A549 (cell line): ENCODE data around the gene ACTR3.

ENCODE experiments used
- POLR2A ChIP-seq: IDR thresholded peaks from 2 replicates; pipeline ENCODE4 v1.6.1; 2012; ENCODE audit warnings: mild to moderate bottlenecking, low read length
- TF ChIP-seq, protein P1 (sequence below): fragments of >200 bp; sonication (Bioruptor Twin); formaldehyde crosslinking; IDR thresholded peaks from 3 replicates; pipeline ENCODE4 v1.5.1; 2016
- TF ChIP-seq, protein P2 (sequence below): fragments of 150-350 bp; IDR thresholded peaks from 2 replicates; pipeline ENCODE4 v1.6.1; 2014; ENCODE audit warnings: low read depth, mild to moderate bottlenecking, low read length

DNA sequence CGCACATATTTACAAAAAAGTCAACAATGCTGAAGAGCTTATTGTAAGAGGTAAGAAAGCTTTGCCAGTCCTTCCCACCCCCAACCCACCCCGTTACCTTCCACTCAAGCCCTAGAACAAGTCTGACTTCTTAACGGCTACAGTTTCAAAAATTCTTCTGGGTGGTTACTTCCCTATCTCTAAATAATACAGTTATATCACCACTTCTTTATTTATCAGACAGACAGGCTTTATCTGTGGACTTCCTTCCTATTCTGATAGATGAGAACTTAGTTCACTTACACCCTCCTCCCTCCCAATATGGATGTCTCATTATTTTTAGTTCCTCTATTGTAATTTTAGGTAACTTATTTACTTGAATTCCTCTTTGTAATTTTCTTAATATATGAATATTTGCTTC is 26.7 kb upstream of the ACTR3 start:
- TF ChIP-seq, protein P1, sequence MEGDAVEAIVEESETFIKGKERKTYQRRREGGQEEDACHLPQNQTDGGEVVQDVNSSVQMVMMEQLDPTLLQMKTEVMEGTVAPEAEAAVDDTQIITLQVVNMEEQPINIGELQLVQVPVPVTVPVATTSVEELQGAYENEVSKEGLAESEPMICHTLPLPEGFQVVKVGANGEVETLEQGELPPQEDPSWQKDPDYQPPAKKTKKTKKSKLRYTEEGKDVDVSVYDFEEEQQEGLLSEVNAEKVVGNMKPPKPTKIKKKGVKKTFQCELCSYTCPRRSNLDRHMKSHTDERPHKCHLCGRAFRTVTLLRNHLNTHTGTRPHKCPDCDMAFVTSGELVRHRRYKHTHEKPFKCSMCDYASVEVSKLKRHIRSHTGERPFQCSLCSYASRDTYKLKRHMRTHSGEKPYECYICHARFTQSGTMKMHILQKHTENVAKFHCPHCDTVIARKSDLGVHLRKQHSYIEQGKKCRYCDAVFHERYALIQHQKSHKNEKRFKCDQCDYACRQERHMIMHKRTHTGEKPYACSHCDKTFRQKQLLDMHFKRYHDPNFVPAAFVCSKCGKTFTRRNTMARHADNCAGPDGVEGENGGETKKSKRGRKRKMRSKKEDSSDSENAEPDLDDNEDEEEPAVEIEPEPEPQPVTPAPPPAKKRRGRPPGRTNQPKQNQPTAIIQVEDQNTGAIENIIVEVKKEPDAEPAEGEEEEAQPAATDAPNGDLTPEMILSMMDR = no peak
- TF ChIP-seq POLR2A = no peak
- TF ChIP-seq, protein P2, sequence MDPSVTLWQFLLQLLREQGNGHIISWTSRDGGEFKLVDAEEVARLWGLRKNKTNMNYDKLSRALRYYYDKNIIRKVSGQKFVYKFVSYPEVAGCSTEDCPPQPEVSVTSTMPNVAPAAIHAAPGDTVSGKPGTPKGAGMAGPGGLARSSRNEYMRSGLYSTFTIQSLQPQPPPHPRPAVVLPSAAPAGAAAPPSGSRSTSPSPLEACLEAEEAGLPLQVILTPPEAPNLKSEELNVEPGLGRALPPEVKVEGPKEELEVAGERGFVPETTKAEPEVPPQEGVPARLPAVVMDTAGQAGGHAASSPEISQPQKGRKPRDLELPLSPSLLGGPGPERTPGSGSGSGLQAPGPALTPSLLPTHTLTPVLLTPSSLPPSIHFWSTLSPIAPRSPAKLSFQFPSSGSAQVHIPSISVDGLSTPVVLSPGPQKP = no peak
